HPDE6-E6E7 (cell line): ENCODE results near the gene ZC3H14.
A peak's percentile ranks its signal among the peaks of the same experiment; 100 is the strongest.

Source experiments
- DNase-seq: peaks from one replicate; pipeline ENCODE4 v3.0.0; 2011; ENCODE audit warnings: missing footprints; ENCODE audit errors: extremely low spot score

Gene ZC3H14

GRCh38 chr14:88604212-88604611 is 41.4 kb downstream of the ZC3H14 start:
- DNase-seq = no peak

GRCh38 chr14:88605594-88605993 is 42.8 kb downstream of the ZC3H14 start:
- DNase-seq = no peak

GRCh38 chr14:88607829-88608228 is 45.0 kb downstream of the ZC3H14 start:
- DNase-seq = no peak

GRCh38 chr14:88611878-88612277 is 49.0 kb downstream of the ZC3H14 start:
- DNase-seq = no peak

- no peak for DNase-seq
These were observed 50.1 kb downstream of the ZC3H14 start for GRCh38 chr14:88612981-88613380.

- DNase-seq = peak; percentile 45
These were observed 50.7 kb downstream of the ZC3H14 start for GRCh38 chr14:88613552-88614010.

- DNase-seq = no peak
These were observed 51.5 kb downstream of the ZC3H14 start for GRCh38 chr14:88614218-88614907.

- DNase-seq = peak; percentile 42
These were observed 53.9 kb downstream of the ZC3H14 start for GRCh38 chr14:88616697-88617096.

GRCh38 chr14:88617479-88617878 is 54.6 kb downstream of the ZC3H14 start:
- no peak for DNase-seq

GRCh38 chr14:88618476-88618875 is 55.6 kb downstream of the ZC3H14 start:
- no peak for DNase-seq

GRCh38 chr14:88621100-88621499 is 58.3 kb downstream of the ZC3H14 start:
- no peak for DNase-seq

- no peak for DNase-seq
These were observed 62.8 kb downstream of the ZC3H14 start for GRCh38 chr14:88625671-88626070.

- no peak for DNase-seq
These were observed 65.2 kb downstream of the ZC3H14 start for GRCh38 chr14:88628033-88628432.

GRCh38 chr14:88628462-88628861 is 65.6 kb downstream of the ZC3H14 start:
- DNase-seq = no peak

GRCh38 chr14:88630565-88630964 is 67.7 kb downstream of the ZC3H14 start:
- no peak for DNase-seq

- no peak for DNase-seq
These were observed 68.3 kb downstream of the ZC3H14 start for GRCh38 chr14:88631091-88631490.

- DNase-seq = no peak
These were observed 69.7 kb downstream of the ZC3H14 start for GRCh38 chr14:88632512-88632911.

GRCh38 chr14:88639221-88639620 is 76.4 kb downstream of the ZC3H14 start:
- no peak for DNase-seq

GRCh38 chr14:88660056-88660455 is 97.2 kb downstream of the ZC3H14 start:
- DNase-seq = no peak

GRCh38 chr14:88667555-88668273 is 104.9 kb downstream of the ZC3H14 start:
- DNase-seq = peak; percentile 60

- no peak for DNase-seq
These were observed 105.7 kb downstream of the ZC3H14 start for GRCh38 chr14:88668448-88669116.

GRCh38 chr14:88669346-88669745 is 106.5 kb downstream of the ZC3H14 start:
- no peak for DNase-seq
